HEK293 (cell line): ENCODE results near the gene HNRNPL.
A peak's percentile ranks its signal among the peaks of the same experiment; 100 is the strongest.

Experiments
- ATF2 ChIP-seq: fragments of 450-650 bp; formaldehyde crosslinking; IDR thresholded peaks from 2 replicates; pipeline ENCODE4 v1.5.1; 2016; ENCODE audit warnings: missing biosample characterization, missing genetic modification characterization, low read depth
- GLI4 ChIP-seq: fragments of 450-650 bp; formaldehyde crosslinking; IDR thresholded peaks from 2 replicates; pipeline ENCODE4 v1.5.1; 2016; ENCODE audit warnings: missing biosample characterization, missing genetic modification characterization
- GLIS1 ChIP-seq: fragments of 450-650 bp; formaldehyde crosslinking; IDR thresholded peaks from 2 replicates; pipeline ENCODE4 v1.5.1; 2016; ENCODE audit warnings: missing biosample characterization, missing genetic modification characterization
- HOXC10 ChIP-seq: sonication (generic); formaldehyde crosslinking; IDR thresholded peaks from 2 replicates; pipeline ENCODE4 v1.8.1; 2023; ENCODE audit warnings: mild to moderate bottlenecking, missing genetic modification reagents
- PRDM1 ChIP-seq: fragments of 450-650 bp; formaldehyde crosslinking; IDR thresholded peaks from 2 replicates; pipeline ENCODE4; 2016; ENCODE audit warnings: missing biosample characterization, missing genetic modification characterization
- SCRT2 ChIP-seq: fragments of 450-650 bp; formaldehyde crosslinking; IDR thresholded peaks from 2 replicates; pipeline ENCODE4 v1.5.1; 2016; ENCODE audit warnings: missing biosample characterization, missing genetic modification characterization
- SP3 ChIP-seq: fragments of 450-650 bp; formaldehyde crosslinking; IDR thresholded peaks from 2 replicates; pipeline ENCODE4 v1.5.1; 2016; ENCODE audit warnings: missing biosample characterization, missing genetic modification characterization
- ZBTB10 ChIP-seq: fragments of 450-650 bp; formaldehyde crosslinking; IDR thresholded peaks from 2 replicates; pipeline ENCODE4 v1.5.1; 2016; ENCODE audit warnings: missing biosample characterization, missing genetic modification characterization
- ZBTB49 ChIP-seq: fragments of 450-650 bp; formaldehyde crosslinking; IDR thresholded peaks from 2 replicates; pipeline ENCODE4 v1.5.1; 2016; ENCODE audit warnings: missing biosample characterization, missing genetic modification characterization, low read depth
- ZFP3 ChIP-seq: fragments of 450-650 bp; formaldehyde crosslinking; IDR thresholded peaks from 2 replicates; pipeline ENCODE4 v1.5.1; 2016; ENCODE audit warnings: low read depth, missing biosample characterization, missing genetic modification characterization
- ZNF112 ChIP-seq: fragments of 450-650 bp; formaldehyde crosslinking; IDR thresholded peaks from 2 replicates; pipeline ENCODE4 v1.5.0; 2017; ENCODE audit warnings: missing biosample characterization, missing genetic modification characterization
- ZNF114 ChIP-seq: fragments of 450-650 bp; formaldehyde crosslinking; IDR thresholded peaks from 2 replicates; pipeline ENCODE4 v1.5.0; 2017; ENCODE audit warnings: missing biosample characterization, missing genetic modification characterization
- ZNF148 ChIP-seq: fragments of 450-650 bp; formaldehyde crosslinking; IDR thresholded peaks from 2 replicates; pipeline ENCODE4 v1.5.0; 2017; ENCODE audit warnings: missing biosample characterization, missing genetic modification characterization, borderline replicate concordance
- ZNF155 ChIP-seq: fragments of 450-650 bp; formaldehyde crosslinking; IDR thresholded peaks from 2 replicates; pipeline ENCODE4 v1.5.1; 2016; ENCODE audit warnings: missing biosample characterization, missing genetic modification characterization
- ZNF202 ChIP-seq: fragments of 450-650 bp; formaldehyde crosslinking; IDR thresholded peaks from 2 replicates; pipeline ENCODE4 v1.5.1; 2016; ENCODE audit warnings: missing biosample characterization, missing genetic modification characterization, borderline replicate concordance
- ZNF274 ChIP-seq, 2 experiments: fragments of 200-500 bp in 1 of 2; fragments of 450-650 bp in 1 of 2; sonication (Bioruptor generic) in 1 of 2; formaldehyde crosslinking in 1 of 2; IDR thresholded peaks; 2 replicates each; pipeline versions ENCODE4 v1.5.1 to v1.6.1; 2014 to 2016; ENCODE audit warnings: borderline replicate concordance in 1 of 2, inconsistent platforms in 1 of 2, low read length in 1 of 2, missing biosample characterization in 1 of 2, missing genetic modification characterization in 1 of 2
- ZNF280C ChIP-seq: fragments of 450-650 bp; formaldehyde crosslinking; IDR thresholded peaks from 2 replicates; pipeline ENCODE4 v1.5.1; 2016; ENCODE audit warnings: missing biosample characterization, missing genetic modification characterization
- ZNF354C ChIP-seq: fragments of 450-650 bp; formaldehyde crosslinking; IDR thresholded peaks from 2 replicates; pipeline ENCODE4 v1.5.1; 2016; ENCODE audit warnings: missing biosample characterization, missing genetic modification characterization, low read depth, borderline replicate concordance
- ZNF366 ChIP-seq: fragments of 450-650 bp; formaldehyde crosslinking; conservative IDR thresholded peaks from 2 replicates; pipeline ENCODE4 v1.5.1; 2016; ENCODE audit warnings: missing biosample characterization, missing genetic modification characterization
- ZNF391 ChIP-seq: fragments of 450-650 bp; formaldehyde crosslinking; IDR thresholded peaks from 2 replicates; pipeline ENCODE4 v1.5.1; 2016; ENCODE audit warnings: low read depth, missing biosample characterization, missing genetic modification characterization, borderline replicate concordance
- ZNF416 ChIP-seq: fragments of 450-650 bp; formaldehyde crosslinking; IDR thresholded peaks from 2 replicates; pipeline ENCODE4 v1.5.1; 2016; ENCODE audit warnings: missing biosample characterization, missing genetic modification characterization
- ZNF473 ChIP-seq: fragments of 450-650 bp; formaldehyde crosslinking; IDR thresholded peaks from 2 replicates; pipeline ENCODE4 v1.5.1; 2017; ENCODE audit warnings: missing biosample characterization, missing genetic modification characterization
- ZNF571 ChIP-seq: fragments of 450-650 bp; formaldehyde crosslinking; IDR thresholded peaks from 2 replicates; pipeline ENCODE4 v1.5.0; 2017; ENCODE audit warnings: missing biosample characterization, missing genetic modification characterization
- ZNF596 ChIP-seq: fragments of 450-650 bp; IDR thresholded peaks from 2 replicates; pipeline ENCODE4 v1.5.0; 2018; ENCODE audit warnings: missing biosample characterization, mild to moderate bottlenecking, missing genetic modification characterization, moderate library complexity
- ZNF621 ChIP-seq: fragments of 450-650 bp; formaldehyde crosslinking; IDR thresholded peaks from 2 replicates; pipeline ENCODE4 v1.5.1; 2017; ENCODE audit warnings: missing biosample characterization, missing genetic modification characterization
- ZNF654 ChIP-seq: fragments of 450-650 bp; formaldehyde crosslinking; IDR thresholded peaks from 2 replicates; pipeline ENCODE4 v1.5.1; 2016; ENCODE audit warnings: low read depth, missing biosample characterization, missing genetic modification characterization
- ZNF664 ChIP-seq: fragments of 450-650 bp; formaldehyde crosslinking; IDR thresholded peaks from 2 replicates; pipeline ENCODE4 v1.5.1; 2016; ENCODE audit warnings: missing biosample characterization, missing genetic modification characterization

The HNRNPL gene

GRCh38 chr19:38800577-38801347, 49.0 kb downstream of the HNRNPL start (continued):
- TF ChIP-seq ZBTB10: peak; percentile 51
- TF ChIP-seq SCRT2 (tag by site-specific recombination): no peak
- TF ChIP-seq GLIS1: no peak
- no peak for TF ChIP-seq ZNF596
- TF ChIP-seq ZNF654 (tag by site-specific recombination): no peak
- no peak for TF ChIP-seq ZBTB49 (tag by site-specific recombination)
- peak; percentile 98 for TF ChIP-seq ZNF366
- peak; percentile 58; the same call in 1 of the 2 replicates for TF ChIP-seq ZNF621
- TF ChIP-seq ZFP3 (tag by site-specific recombination): no peak
- no peak for TF ChIP-seq GLI4 (tag by site-specific recombination)
- TF ChIP-seq ZNF664 (tag by site-specific recombination): no peak
- TF ChIP-seq ZNF155 (tag by site-specific recombination): peak; percentile 19; the same call in 1 of the 2 replicates
- peak; percentile 43 for TF ChIP-seq PRDM1 (tag by site-specific recombination)
- TF ChIP-seq ATF2 (tag by site-specific recombination): no peak
- TF ChIP-seq ZNF274 (IDR thresholded peaks at IDR 0.05; ENCODE audit: low read length): no peak
- 0 out of 2 replicates have a peak, but pooled peaks have one; percentile 22 for TF ChIP-seq ZNF274 (tag by site-specific recombination; IDR thresholded peaks at IDR 0.05; ENCODE audit: borderline replicate concordance)
- peak; percentile 51; the same call in 1 of the 2 replicates for TF ChIP-seq ZNF148 (tag by site-specific recombination)
- TF ChIP-seq ZNF416 (tag by site-specific recombination): peak; percentile 61; the same call in 1 of the 2 replicates
- peak; percentile 89 for TF ChIP-seq ZNF114
- TF ChIP-seq ZNF112: 0 out of 2 replicates have a peak, but pooled peaks have one; percentile 17
- TF ChIP-seq ZNF280C (tag by site-specific recombination): peak; percentile 75
- TF ChIP-seq ZNF202 (tag by site-specific recombination): no peak
- TF ChIP-seq ZNF473 (tag by site-specific recombination): no peak
- no peak for TF ChIP-seq ZNF391 (tag by site-specific recombination)
- peak; percentile 5; the same call in 1 of the 2 replicates for TF ChIP-seq ZNF354C
- no peak for TF ChIP-seq SP3
- TF ChIP-seq HOXC10 (CRISPR knock-in tag): no peak
- peak; percentile 78; the same call in 1 of the 2 replicates for TF ChIP-seq ZNF571
